Suprapubic skin (tissue), 4 donors: Measurements from ENCODE around the gene DUOX1. TPM values are rescaled to one million over a fixed set of nuclear protein-coding genes. Genes with fewer than 3 reads are reported as not detected.

ENCODE experiments used
- DNase-seq, 2 donors: peaks; one replicate each; pipeline ENCODE4 v3.0.0-alpha.2; 2019; ENCODE audit warnings: low spot score in 2 of 2
- H3K27ac ChIP-seq: fragments of 200-600 bp; sonication (generic); one replicate; pipeline ENCODE4 v1.5.1; 2019
- H3K27me3 ChIP-seq: fragments of 200-600 bp; sonication (generic); one replicate; pipeline ENCODE4 v1.5.1; 2019
- H3K36me3 ChIP-seq: fragments of 200-600 bp; sonication (generic); one replicate; pipeline ENCODE4 v1.5.1; 2019
- H3K4me1 ChIP-seq: fragments of 200-600 bp; sonication (generic); one replicate; pipeline ENCODE4 v1.5.1; 2019
- H3K4me3 ChIP-seq: fragments of 200-600 bp; sonication (generic); one replicate; pipeline ENCODE4 v1.5.1; 2019; ENCODE audit warnings: mild to moderate bottlenecking
- H3K9me3 ChIP-seq: fragments of 200-600 bp; sonication (generic); one replicate; pipeline ENCODE4 v1.5.1; 2019
- EP300 ChIP-seq: sonication (generic); formaldehyde crosslinking; IDR thresholded peaks from one replicate; pipeline ENCODE4 v1.6.1; 2017; ENCODE audit warnings: antibody characterized with exemption
- POLR2A ChIP-seq, 2 donors: fragments of 450-650 bp; IDR thresholded peaks; one replicate each; pipeline ENCODE4 v1.6.1; 2017; ENCODE audit warnings: antibody characterized with exemption in 2 of 2, mild to moderate bottlenecking in 2 of 2, moderate library complexity in 2 of 2
- POLR2AphosphoS5 ChIP-seq, 3 donors: sonication (generic); formaldehyde crosslinking; IDR thresholded peaks; one replicate each; pipeline ENCODE4 v1.6.1; 2017; ENCODE audit warnings: antibody characterized with exemption in 3 of 3
- WGBS: methylation state at CpG from one replicate; pipeline ENCODE4 v1.1.5; 2018; 5-methylcytosine and 5-hydroxymethylcytosine counted together
- total RNA-seq, 4 donors: library from RNA; depleted of rRNA; stranded (reverse); fragments of >200 nt; gene quantifications; one replicate each; pipeline ENCODE4 v1.1.0, GENCODE V29; 2016
- TF ChIP-seq, protein P1 (sequence below), 2 donors: fragments of 200-600 bp in 1 of 2; fragments of 450-650 bp in 1 of 2; sonication (generic) in 1 of 2; IDR thresholded peaks; one replicate each; pipeline ENCODE4 v1.5.1; 2016 to 2019; ENCODE audit warnings: antibody characterized with exemption in 2 of 2, mild to moderate bottlenecking in 1 of 2, moderate library complexity in 1 of 2

DUOX1 gene
- total RNA-seq, 4 donors from 2014 or later: 87.2 to 246 (median 165) TPM

DNA sequence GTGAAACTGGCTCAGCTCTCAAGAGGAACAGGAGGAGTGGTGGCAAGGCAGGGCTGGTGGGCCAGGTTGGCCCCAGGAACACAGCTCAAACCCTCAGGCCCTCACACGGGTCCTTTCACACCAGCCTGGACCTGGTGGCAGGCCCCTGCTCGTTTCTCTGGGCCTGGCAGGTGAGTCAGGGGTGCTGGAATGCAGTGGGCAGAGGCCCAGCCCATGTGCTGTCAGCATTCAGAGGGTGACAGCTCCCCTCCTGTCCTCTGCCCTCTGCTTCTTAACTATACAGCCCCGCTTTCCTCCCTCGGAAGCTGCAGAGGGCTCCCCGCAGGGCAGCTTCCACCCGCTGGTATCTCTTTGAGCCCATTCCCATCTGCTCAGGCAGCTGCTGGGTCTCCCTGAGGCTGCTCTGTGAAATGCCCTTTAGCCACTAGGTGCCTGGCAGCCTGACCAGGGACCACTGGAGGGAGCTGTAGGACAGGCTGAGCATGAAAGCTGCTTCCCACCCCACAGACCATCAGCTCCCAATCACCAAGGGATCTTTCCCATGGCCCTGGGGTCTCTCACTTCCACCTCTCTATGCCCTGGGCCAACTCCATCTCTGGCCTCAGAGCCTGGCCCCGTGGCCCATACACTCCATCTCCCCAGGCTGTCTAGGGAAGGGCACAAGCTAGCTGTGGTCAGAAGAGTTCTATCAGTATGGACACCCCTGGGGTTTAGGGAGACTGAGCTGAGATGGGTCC is 33.1 kb downstream of the DUOX1 start:
- H3K36me3 ChIP-seq: peaks cover 3% of the 10 kb centered on the region
- peak overlapping the region; percentile 71 for H3K27ac ChIP-seq
- peak in 1 of 2 donors; percentile 84 for DNase-seq
- no peak for TF ChIP-seq POLR2A (IDR thresholded peaks at IDR 0.05)
- no peak for TF ChIP-seq EP300
- TF ChIP-seq, protein P1, sequence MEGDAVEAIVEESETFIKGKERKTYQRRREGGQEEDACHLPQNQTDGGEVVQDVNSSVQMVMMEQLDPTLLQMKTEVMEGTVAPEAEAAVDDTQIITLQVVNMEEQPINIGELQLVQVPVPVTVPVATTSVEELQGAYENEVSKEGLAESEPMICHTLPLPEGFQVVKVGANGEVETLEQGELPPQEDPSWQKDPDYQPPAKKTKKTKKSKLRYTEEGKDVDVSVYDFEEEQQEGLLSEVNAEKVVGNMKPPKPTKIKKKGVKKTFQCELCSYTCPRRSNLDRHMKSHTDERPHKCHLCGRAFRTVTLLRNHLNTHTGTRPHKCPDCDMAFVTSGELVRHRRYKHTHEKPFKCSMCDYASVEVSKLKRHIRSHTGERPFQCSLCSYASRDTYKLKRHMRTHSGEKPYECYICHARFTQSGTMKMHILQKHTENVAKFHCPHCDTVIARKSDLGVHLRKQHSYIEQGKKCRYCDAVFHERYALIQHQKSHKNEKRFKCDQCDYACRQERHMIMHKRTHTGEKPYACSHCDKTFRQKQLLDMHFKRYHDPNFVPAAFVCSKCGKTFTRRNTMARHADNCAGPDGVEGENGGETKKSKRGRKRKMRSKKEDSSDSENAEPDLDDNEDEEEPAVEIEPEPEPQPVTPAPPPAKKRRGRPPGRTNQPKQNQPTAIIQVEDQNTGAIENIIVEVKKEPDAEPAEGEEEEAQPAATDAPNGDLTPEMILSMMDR (IDR thresholded peaks at IDR 0.05): peak; percentile 65 to 83
- TF ChIP-seq POLR2AphosphoS5 (IDR thresholded peaks at IDR 0.05): peak in 1 of 3 donors; percentile 55
- no peak overlapping the region for H3K4me3 ChIP-seq
- WGBS: 29% methylated on average over 4 of the region's 7 CpGs
- H3K27me3 ChIP-seq: no peaks in the 10 kb centered on the region
- peaks cover 50% of the 10 kb centered on the region for H3K4me1 ChIP-seq
- no peaks in the 10 kb centered on the region for H3K9me3 ChIP-seq

DNA sequence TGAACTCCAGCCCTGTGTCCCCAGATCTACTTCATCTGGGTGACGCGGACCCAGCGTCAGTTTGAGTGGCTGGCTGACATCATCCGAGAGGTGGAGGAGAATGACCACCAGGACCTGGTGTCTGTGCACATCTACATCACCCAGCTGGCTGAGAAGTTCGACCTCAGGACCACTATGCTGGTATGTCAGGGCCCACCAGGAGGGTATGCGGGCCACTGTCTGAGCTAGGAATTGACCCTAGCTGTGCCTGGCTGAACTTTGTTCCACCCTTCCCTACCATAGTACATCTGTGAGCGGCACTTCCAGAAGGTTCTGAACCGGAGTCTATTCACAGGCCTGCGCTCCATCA is 33.7 kb downstream of the DUOX1 start:
- Histone ChIP-seq H3K4me3 (no peak overlapping the region), H3K4me1 (peaks cover 45% of the 10 kb centered on the region), H3K27ac (no peak overlapping the region), H3K36me3 (peaks cover 3% of the 10 kb centered on the region), H3K27me3 (no peaks in the 10 kb centered on the region), H3K9me3 (no peaks in the 10 kb centered on the region)
- TF ChIP-seq POLR2A (IDR thresholded peaks at IDR 0.05): no peak
- no peak for TF ChIP-seq POLR2AphosphoS5 (IDR thresholded peaks at IDR 0.05)
- no peak for DNase-seq
- 100% methylated on average over 3 of the region's 9 CpGs for WGBS

DNA sequence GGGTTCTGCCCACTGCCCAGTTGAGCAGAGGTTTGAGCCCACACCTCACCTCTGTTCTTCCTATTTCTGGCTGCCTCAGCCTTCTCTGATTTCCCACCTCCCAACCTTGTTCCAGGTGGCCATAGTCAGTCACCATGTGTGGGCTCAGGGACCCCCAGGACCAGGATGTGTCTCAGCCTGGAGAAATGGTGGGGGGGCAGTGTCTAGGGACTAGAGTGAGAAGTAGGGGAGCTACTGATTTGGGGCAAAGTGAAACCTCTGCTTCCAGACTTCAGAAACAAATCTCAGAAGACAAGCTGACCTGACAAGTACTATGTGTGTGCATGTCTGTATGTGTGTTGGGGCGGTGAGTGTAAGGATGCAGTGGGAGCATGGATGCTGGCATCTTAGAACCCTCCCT is 35.1 kb downstream of the DUOX1 start:
- Histone ChIP-seq H3K9me3 (no peaks in the 10 kb centered on the region), H3K27me3 (no peaks in the 10 kb centered on the region), H3K27ac (no peak overlapping the region), H3K4me3 (no peak overlapping the region), H3K4me1 (peaks cover 45% of the 10 kb centered on the region), H3K36me3 (peaks cover 3% of the 10 kb centered on the region)
- no peak for TF ChIP-seq EP300
- TF ChIP-seq POLR2AphosphoS5 (IDR thresholded peaks at IDR 0.05): no peak
- TF ChIP-seq POLR2A (IDR thresholded peaks at IDR 0.05): no peak
- TF ChIP-seq, protein P1 (IDR thresholded peaks at IDR 0.05): no peak
- 100% methylated on average over 1 of the region's 1 CpG for WGBS
- DNase-seq: no peak

DNA sequence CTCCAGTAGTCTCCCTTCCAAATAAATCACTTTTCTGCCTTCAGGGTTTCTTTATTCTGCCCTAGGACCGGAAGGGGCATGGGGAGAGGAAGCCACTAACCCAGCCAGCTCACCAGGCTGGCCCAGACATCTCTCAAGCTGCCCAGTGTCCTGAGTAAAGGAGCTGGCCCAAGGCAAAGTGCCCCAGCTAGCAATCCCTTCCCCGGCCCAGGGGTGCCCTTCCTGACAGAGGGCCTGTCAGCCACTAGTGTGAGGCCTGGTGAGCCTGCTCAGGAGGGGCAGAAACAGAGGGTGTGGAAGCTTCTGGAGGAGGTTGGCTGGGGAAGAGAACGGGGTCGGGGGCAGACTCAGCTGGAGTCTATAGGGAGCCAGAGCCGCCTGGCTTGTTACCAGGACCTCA is 35.7 kb downstream of the DUOX1 start:
- 70% methylated on average over 4 of the region's 5 CpGs for WGBS

DNA sequence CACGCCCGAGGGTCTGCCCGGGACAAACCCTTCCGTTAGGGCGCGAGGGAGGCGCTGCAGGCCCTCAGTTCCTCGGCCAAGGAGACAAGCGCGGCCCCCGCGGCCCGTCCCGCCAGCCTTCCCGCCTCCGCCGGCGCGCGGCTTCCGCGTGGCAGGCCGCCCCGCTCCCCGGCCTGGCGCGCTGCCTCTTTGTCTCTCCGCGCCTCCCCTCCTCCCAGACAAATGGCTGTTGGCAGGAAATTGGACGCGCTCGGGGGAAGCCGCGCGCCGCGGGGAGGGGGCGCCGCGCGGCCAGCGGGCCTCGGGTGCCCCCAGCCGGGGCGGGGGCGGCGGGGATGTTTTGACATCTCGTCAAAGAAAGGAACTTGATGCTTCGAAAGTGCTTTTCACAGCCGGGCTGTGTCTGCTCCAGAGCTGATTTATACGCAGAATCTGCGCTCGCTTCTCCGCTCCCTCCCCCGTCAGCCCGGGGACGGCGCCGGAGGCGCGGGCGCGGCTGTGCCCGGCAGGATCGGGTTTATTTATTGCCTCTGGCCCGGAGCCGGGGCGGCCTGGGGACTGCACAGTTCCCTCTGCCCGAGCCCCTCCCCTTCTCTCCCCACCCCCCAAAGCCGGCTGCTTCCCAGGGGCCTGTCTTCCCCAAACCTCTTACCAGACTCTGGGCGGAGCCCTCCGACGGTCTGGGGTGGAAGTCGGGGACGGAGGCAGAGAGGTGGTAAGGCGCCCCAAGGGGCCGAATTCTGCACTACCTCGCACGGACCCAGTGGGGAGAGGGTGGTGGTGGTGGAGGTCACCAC is 37.2 kb downstream of the DUOX1 start:
- peak; percentile 93 to 95 for DNase-seq
- peak in 1 of 2 donors; percentile 5 for TF ChIP-seq POLR2A (IDR thresholded peaks at IDR 0.05)
- TF ChIP-seq, protein P1 (IDR thresholded peaks at IDR 0.05): peak; percentile 41 to 79
- no peak for TF ChIP-seq EP300
- TF ChIP-seq POLR2AphosphoS5 (IDR thresholded peaks at IDR 0.05): no peak
- WGBS: 2% methylated on average over 9 of the region's 79 CpGs
- H3K4me1 ChIP-seq: peaks cover 39% of the 10 kb centered on the region
- H3K27me3 ChIP-seq: no peaks in the 10 kb centered on the region
- H3K27ac ChIP-seq: peak overlapping the region; percentile 99
- no peaks in the 10 kb centered on the region for H3K9me3 ChIP-seq
- H3K36me3 ChIP-seq: peaks cover 12% of the 10 kb centered on the region
- H3K4me3 ChIP-seq: peak overlapping the region; percentile 87

More for the DNA sequence above, 35.7 kb downstream of the DUOX1 start:
- Histone ChIP-seq H3K27me3 (no peaks in the 10 kb centered on the region), H3K36me3 (peaks cover 3% of the 10 kb centered on the region), H3K9me3 (no peaks in the 10 kb centered on the region), H3K4me3 (no peak overlapping the region), H3K4me1 (peaks cover 45% of the 10 kb centered on the region), H3K27ac (peak overlapping the region; percentile 40)
- DNase-seq: no peak
- TF ChIP-seq, protein P1 (IDR thresholded peaks at IDR 0.05): no peak
- no peak for TF ChIP-seq POLR2AphosphoS5 (IDR thresholded peaks at IDR 0.05)
- TF ChIP-seq EP300: no peak
- no peak for TF ChIP-seq POLR2A (IDR thresholded peaks at IDR 0.05)
